ENCODE results near the gene TPM3. TPM values are rescaled to one million over a fixed set of nuclear protein-coding genes. Genes with fewer than 3 reads are reported as not detected.

TPM3 gene
- total RNA-seq, 1 donor from 2014 or later: 161 TPM

DNA sequence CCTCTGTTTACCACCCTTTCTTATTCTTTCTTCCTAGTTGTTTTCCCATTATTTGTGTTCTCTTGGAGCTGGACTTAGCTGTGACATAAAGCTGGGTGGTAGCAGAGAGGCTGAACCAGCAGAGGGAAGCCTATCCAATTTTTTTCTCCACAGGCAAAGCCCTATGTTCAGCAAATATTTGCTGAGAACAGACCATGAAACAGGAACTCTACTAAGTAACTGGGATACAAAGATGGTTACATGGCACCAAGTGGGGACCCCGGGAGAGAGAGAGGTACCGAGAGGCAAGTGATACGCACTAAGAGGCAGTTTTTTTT, 7.6 kb upstream of the TPM3 start:
- DNase-seq: no peak
- TF ChIP-seq, protein P1, sequence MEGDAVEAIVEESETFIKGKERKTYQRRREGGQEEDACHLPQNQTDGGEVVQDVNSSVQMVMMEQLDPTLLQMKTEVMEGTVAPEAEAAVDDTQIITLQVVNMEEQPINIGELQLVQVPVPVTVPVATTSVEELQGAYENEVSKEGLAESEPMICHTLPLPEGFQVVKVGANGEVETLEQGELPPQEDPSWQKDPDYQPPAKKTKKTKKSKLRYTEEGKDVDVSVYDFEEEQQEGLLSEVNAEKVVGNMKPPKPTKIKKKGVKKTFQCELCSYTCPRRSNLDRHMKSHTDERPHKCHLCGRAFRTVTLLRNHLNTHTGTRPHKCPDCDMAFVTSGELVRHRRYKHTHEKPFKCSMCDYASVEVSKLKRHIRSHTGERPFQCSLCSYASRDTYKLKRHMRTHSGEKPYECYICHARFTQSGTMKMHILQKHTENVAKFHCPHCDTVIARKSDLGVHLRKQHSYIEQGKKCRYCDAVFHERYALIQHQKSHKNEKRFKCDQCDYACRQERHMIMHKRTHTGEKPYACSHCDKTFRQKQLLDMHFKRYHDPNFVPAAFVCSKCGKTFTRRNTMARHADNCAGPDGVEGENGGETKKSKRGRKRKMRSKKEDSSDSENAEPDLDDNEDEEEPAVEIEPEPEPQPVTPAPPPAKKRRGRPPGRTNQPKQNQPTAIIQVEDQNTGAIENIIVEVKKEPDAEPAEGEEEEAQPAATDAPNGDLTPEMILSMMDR (IDR thresholded peaks at IDR 0.05; ENCODE audit: borderline replicate concordance): no peak
- H3K36me3 ChIP-seq: no peaks in the 10 kb centered on the region
- no peak overlapping the region for H3K4me3 ChIP-seq
- H3K27ac ChIP-seq (replicated peaks): no peak overlapping the region
- no peaks in the 10 kb centered on the region for H3K27me3 ChIP-seq (ENCODE audit: low read depth)
- no peaks in the 10 kb centered on the region for H3K9me3 ChIP-seq (replicated peaks)
- intact Hi-C loops (cut with micrococcal nuclease): no loop called here
- H3K4me1 ChIP-seq: peaks cover 5% of the 10 kb centered on the region

DNA sequence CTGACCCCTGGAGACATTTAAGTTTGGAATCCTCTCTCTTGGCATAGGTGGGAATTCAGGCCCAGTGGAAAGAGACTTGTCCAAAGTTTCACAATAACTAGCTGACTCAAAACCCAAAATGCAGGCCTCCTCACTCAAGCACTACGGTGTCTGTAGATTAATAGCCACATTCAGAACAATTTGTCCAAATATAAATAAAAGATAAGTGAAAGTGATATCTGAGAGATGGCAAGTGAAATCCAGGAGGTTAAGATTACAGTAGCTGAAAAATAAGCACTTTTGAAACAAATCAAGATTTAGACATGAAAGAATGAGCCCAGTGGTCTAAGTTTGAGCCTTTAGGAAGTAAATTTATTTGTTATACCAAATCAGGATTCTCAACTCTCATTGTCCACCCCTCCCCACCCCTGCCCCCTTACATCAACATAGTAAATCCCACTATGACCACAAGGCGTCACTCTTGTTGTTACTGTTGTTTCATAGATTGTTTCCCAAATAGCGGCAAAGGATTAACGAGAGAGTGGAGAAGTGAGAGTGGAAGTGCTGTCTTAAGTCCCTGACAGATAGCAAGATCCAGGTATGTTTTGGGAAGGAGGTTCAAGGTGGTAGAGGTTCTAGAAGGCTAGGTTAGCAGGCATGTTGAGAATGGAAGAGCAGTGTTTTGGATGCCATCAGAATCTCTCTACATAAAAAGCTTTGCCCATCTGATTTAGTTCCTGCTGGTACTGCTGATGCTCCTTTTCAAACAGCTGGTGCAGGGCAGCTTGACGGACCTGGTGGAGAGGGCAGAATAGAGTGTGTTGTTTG, 7.1 kb upstream of the TPM3 start:
- H3K9me3 ChIP-seq (replicated peaks): no peaks in the 10 kb centered on the region
- H3K4me3 ChIP-seq: no peak overlapping the region
- intact Hi-C loops (cut with micrococcal nuclease): no loop called here
- no peaks in the 10 kb centered on the region for H3K36me3 ChIP-seq
- H3K27me3 ChIP-seq (ENCODE audit: low read depth): no peaks in the 10 kb centered on the region
- no peak for DNase-seq
- TF ChIP-seq, protein P1 (IDR thresholded peaks at IDR 0.05; ENCODE audit: borderline replicate concordance): peak; percentile 67
- H3K27ac ChIP-seq (replicated peaks): no peak overlapping the region
- peaks cover 5% of the 10 kb centered on the region for H3K4me1 ChIP-seq

DNA sequence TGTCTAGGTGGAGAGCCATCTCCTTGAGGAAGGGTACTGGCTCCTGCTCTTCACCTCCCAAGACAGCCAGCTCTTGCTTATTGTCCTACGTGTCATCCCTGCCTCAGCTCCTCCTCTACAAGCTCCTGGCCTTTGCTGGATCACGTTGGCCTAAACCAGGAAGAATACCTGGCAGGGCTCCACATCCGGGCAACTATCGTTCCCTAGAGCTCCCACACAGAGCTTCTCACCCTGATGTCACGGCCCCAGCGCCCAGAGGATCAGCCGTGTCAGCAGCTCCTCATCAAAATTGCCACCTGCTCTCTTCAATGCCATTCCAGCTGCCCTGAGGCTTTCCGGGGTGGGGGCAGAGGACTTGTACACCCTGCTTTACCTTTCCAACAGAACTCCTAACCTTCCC, 1.9 kb upstream of the TPM3 start:
- Histone ChIP-seq H3K4me1 (peaks cover 6% of the 10 kb centered on the region), H3K36me3 (no peaks in the 10 kb centered on the region), H3K4me3 (no peak overlapping the region), H3K27me3 (ENCODE audit: low read depth) (no peaks in the 10 kb centered on the region), H3K27ac (replicated peaks) (no peak overlapping the region), H3K9me3 (replicated peaks) (no peaks in the 10 kb centered on the region)
- intact Hi-C loops (cut with micrococcal nuclease): no loop called here
- TF ChIP-seq, protein P1 (IDR thresholded peaks at IDR 0.05; ENCODE audit: borderline replicate concordance): no peak
- no peak for DNase-seq

DNA sequence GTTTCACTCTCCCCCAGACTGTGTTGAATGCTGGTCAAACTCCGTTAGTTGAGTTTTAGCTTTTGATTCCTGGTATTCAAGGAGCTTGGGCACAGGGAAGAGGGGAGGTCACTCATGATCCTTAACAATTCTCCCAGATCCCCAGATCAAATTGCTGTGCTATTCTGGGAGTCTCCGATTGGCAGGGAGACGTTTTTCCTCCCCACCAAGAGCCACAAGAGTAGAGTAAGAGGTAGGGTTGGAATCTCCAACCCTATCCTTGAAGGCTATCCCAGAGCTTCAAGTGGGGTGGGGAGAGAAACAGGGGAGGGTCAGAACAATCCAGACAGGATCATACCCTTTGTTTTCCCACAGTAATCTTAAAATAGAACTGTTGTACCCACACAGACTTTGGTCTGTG, 576 bp upstream of the TPM3 start:
- Histone ChIP-seq H3K27ac (replicated peaks) (no peak overlapping the region), H3K36me3 (no peaks in the 10 kb centered on the region), H3K4me3 (no peak overlapping the region), H3K9me3 (replicated peaks) (no peaks in the 10 kb centered on the region), H3K4me1 (peaks cover 6% of the 10 kb centered on the region), H3K27me3 (ENCODE audit: low read depth) (no peaks in the 10 kb centered on the region)
- intact Hi-C loops (cut with micrococcal nuclease): no loop called here
- TF ChIP-seq, protein P1 (IDR thresholded peaks at IDR 0.05; ENCODE audit: borderline replicate concordance): no peak
- DNase-seq: no peak

DNA sequence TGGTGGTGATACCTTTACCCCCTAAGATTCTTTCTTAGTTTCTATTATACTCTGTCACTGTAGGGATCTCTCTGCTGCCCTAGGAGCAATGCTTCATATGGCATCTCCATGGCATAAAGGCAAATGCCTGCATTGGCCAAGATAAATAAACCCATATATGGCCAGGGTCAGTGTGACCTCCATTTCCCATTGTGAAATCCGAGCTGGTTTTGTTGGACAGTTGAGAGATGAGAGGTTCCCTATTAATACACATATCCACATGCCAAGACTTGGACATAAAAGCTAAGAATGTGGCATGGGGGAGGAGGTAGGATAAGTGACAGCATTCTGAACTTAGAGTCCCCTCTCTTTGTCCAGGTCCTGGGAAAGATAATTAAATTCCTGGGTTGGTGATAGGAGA, 1.4 kb downstream of the TPM3 start:
- no peaks in the 10 kb centered on the region for H3K36me3 ChIP-seq
- H3K4me3 ChIP-seq: no peak overlapping the region
- DNase-seq: no peak
- intact Hi-C loops (cut with micrococcal nuclease): no loop called here
- TF ChIP-seq, protein P1 (IDR thresholded peaks at IDR 0.05; ENCODE audit: borderline replicate concordance): no peak
- H3K27me3 ChIP-seq (ENCODE audit: low read depth): no peaks in the 10 kb centered on the region
- peaks cover 6% of the 10 kb centered on the region for H3K4me1 ChIP-seq
- no peaks in the 10 kb centered on the region for H3K9me3 ChIP-seq (replicated peaks)
- H3K27ac ChIP-seq (replicated peaks): no peak overlapping the region
